Neuronal stem cell (in vitro differentiated cells): Measurements from ENCODE around the gene PABPN1.
"Not testable (repeated sequence)": the region's sequence is repeated elsewhere in the genome, so short reads cannot be mapped to it uniquely, and the experiment has no call there.

Source experiments
- DNase-seq: peaks from one replicate; pipeline ENCODE4 v3.0.0-alpha.2; 2013; ENCODE audit warnings: low spot score
- H2AFZ ChIP-seq: one replicate; pipeline ENCODE4 v1.6.1; 2013; ENCODE audit warnings: mild to moderate bottlenecking, low read length, inconsistent platforms
- H2AK5ac ChIP-seq: 2 replicates; pipeline ENCODE4 v1.6.1; 2013; ENCODE audit warnings: low read depth, mild to moderate bottlenecking, inconsistent platforms, low read length, moderate library complexity, mixed read lengths
- H2BK120ac ChIP-seq: 2 replicates; pipeline ENCODE4 v1.6.1; 2013; ENCODE audit warnings: low read depth, mild to moderate bottlenecking, inconsistent platforms, low read length, moderate library complexity, mixed read lengths
- H2BK12ac ChIP-seq: one replicate; pipeline ENCODE4 v1.6.1; 2013; ENCODE audit warnings: low read length, inconsistent platforms
- H2BK15ac ChIP-seq: 2 replicates; pipeline ENCODE4 v1.6.1; 2013; ENCODE audit warnings: mild to moderate bottlenecking, low read length, inconsistent platforms, mixed read lengths
- H2BK5ac ChIP-seq: one replicate; pipeline ENCODE4 v1.6.1; 2013; ENCODE audit warnings: inconsistent platforms, mild to moderate bottlenecking, low read length, moderate library complexity
- H3K14ac ChIP-seq: one replicate; pipeline ENCODE4 v1.6.1; 2013; ENCODE audit warnings: low read length, inconsistent platforms
- H3K18ac ChIP-seq: 2 replicates; pipeline ENCODE4 v1.6.1; 2013; ENCODE audit warnings: low read length, inconsistent platforms
- H3K23ac ChIP-seq: 2 replicates; pipeline ENCODE4 v1.6.1; 2013; ENCODE audit warnings: low read depth, mild to moderate bottlenecking, mixed read lengths, low read length, inconsistent platforms; ENCODE audit not compliant: poor library complexity
- H3K27ac ChIP-seq: replicated peaks from 3 replicates; pipeline ENCODE4 v1.5.1; 2013; ENCODE audit warnings: low read length, inconsistent platforms
- H3K27me3 ChIP-seq, 3 experiments: 2 replicates each; pipeline ENCODE4 v1.6.1; 2013; ENCODE audit warnings: low read length in 3 of 3, mild to moderate bottlenecking in 2 of 3, inconsistent platforms in 1 of 3, low read depth in 1 of 3, mixed read lengths in 1 of 3, moderate library complexity in 1 of 3; ENCODE audit not compliant: control insufficient read depth in 3 of 3, insufficient read depth in 3 of 3
- H3K36me3 ChIP-seq, 2 donors: replicated peaks in 1 of 2; 2 replicates each; pipeline ENCODE4 v1.6.1; 2013; ENCODE audit warnings: low read length in 2 of 2; ENCODE audit not compliant: control insufficient read depth in 2 of 2, insufficient read depth in 2 of 2
- H3K4ac ChIP-seq: 2 replicates; pipeline ENCODE4 v1.6.1; 2013; ENCODE audit warnings: inconsistent platforms, mild to moderate bottlenecking, low read length, moderate library complexity
- H3K4me1 ChIP-seq, 2 donors: 1 replicate in 1 of 2; 2 replicates in 1 of 2; pipeline ENCODE4 v1.6.1; 2013; ENCODE audit warnings: low read length in 2 of 2, low read depth in 1 of 2; ENCODE audit not compliant: control insufficient read depth in 2 of 2, insufficient read depth in 1 of 2
- H3K4me2 ChIP-seq: one replicate; pipeline ENCODE4 v1.6.1; 2013; ENCODE audit warnings: mild to moderate bottlenecking, low read length, inconsistent platforms; ENCODE audit not compliant: insufficient read depth, poor library complexity, severe bottlenecking
- H3K4me3 ChIP-seq, 2 donors: 2 replicates each; pipeline ENCODE4 v1.5.1; 2013; ENCODE audit warnings: low read length in 2 of 2, mild to moderate bottlenecking in 2 of 2, inconsistent platforms in 1 of 2, moderate library complexity in 1 of 2
- H3K79me1 ChIP-seq: one replicate; pipeline ENCODE4 v1.6.1; 2013; ENCODE audit warnings: low read depth, mild to moderate bottlenecking, inconsistent platforms, low read length, moderate library complexity
- H3K9ac ChIP-seq: one replicate; pipeline ENCODE4 v1.6.1; 2013; ENCODE audit warnings: mild to moderate bottlenecking, low read depth, low read length, inconsistent platforms; ENCODE audit not compliant: poor library complexity
- H3K9me3 ChIP-seq, 2 donors: replicated peaks in 1 of 2; 2 replicates each; pipeline versions ENCODE3 to v1.6.1; 2013; ENCODE audit warnings: low read length in 2 of 2, mild to moderate bottlenecking in 2 of 2, inconsistent platforms in 1 of 2, low read depth in 1 of 2, mixed read lengths in 1 of 2, moderate library complexity in 1 of 2; ENCODE audit not compliant: control insufficient read depth in 2 of 2, insufficient read depth in 1 of 2
- H4K8ac ChIP-seq: one replicate; pipeline ENCODE4 v1.6.1; 2013; ENCODE audit warnings: low read depth, mild to moderate bottlenecking, inconsistent platforms, low read length, moderate library complexity
- H4K91ac ChIP-seq: one replicate; pipeline ENCODE4 v1.6.1; 2013; ENCODE audit warnings: low read length, low read depth, mild to moderate bottlenecking, inconsistent platforms; ENCODE audit not compliant: poor library complexity
- WGBS, 2 donors: extraction: QIAGEN DNeasy Blood & Tissue Kit; methylation state at CpG; one replicate each; pipeline ENCODE4 v1.1.7; 2013; ENCODE audit warnings: missing lambda C conversion rate in 2 of 2, mixed read lengths in 1 of 2; ENCODE audit not compliant: insufficient read length in 2 of 2, insufficient replicate concordance in 1 of 2; ENCODE audit errors: extremely low coverage in 2 of 2; 5-methylcytosine and 5-hydroxymethylcytosine counted together

PABPN1 gene

DNA sequence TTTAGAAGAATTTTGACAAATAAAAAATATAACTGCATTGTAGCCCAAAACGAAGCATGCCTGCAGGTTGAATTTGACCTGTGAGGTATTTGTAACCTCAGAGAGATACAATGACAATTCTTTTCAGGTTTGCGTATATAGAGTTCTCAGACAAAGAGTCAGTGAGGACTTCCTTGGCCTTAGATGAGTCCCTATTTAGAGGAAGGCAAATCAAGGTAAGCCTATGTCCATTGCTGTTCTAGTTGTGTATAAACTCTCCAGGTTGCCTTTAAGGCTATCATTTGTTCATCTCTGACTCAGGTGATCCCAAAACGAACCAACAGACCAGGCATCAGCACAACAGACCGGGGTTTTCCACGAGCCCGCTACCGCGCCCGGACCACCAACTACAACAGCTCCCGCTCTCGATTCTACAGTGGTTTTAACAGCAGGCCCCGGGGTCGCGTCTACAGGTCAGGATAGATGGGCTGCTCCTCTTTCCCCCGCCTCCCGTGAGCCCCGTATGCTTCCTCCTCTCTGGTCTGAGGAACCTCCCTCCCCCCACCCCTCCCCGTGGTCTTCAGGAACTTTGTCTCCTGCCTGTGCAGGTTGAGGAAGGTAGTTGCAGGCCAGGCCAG lies 2.7 kb downstream of the PABPN1 start:
- Histone ChIP-seq H3K9me3 (no peaks in the 10 kb centered on the region), H3K27ac (no peak overlapping the region), H3K4ac (no peak overlapping the region), H3K4me3 (no peak overlapping the region), H4K8ac (no peak overlapping the region), H3K23ac (no peak overlapping the region), H2AFZ (no peak overlapping the region), H3K9ac (no peak overlapping the region), H2AK5ac (no peak overlapping the region), H3K27me3 (no peaks in the 10 kb centered on the region), H2BK120ac (no peak overlapping the region), H2BK5ac (no peak overlapping the region), H2BK15ac (no peak overlapping the region), H3K79me1 (peaks cover 7% of the 10 kb centered on the region), H3K36me3 (peaks cover 25 to 53% of the 10 kb centered on the region in 2 donors), H3K4me2 (no peak overlapping the region), H4K91ac (no peak overlapping the region), H3K14ac (no peak overlapping the region), H3K18ac (no peak overlapping the region), H2BK12ac (no peak overlapping the region), H3K4me1 (peaks cover 11 to 14% of the 10 kb centered on the region in 2 donors)
- DNase-seq = no peak
- WGBS, 2 donors = no CpG with 5 or more reads among the region's 18 CpGs

DNA sequence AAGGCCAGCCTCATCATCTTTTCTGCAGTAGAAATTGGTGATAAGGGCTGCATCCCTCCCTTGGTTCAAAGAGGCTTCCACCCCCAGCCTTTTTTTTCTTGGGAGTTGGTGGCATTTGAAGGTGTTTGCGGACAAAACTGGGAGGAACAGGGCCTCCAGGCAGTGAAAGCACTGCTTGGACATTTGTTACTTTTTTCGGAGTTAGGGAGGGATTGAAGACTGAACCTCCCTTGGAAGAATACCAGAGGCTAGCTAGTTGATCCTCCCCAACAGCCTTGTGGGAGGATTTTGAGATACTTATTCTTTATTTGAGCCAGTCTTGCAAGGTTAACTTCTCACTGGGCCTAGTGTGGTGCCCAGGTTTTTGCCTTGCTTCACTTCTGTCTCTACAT lies 3.2 kb downstream of the PABPN1 start:
- peaks cover 7% of the 10 kb centered on the region for H3K79me1 ChIP-seq
- H3K4me2 ChIP-seq = no peak overlapping the region
- H4K91ac ChIP-seq = no peak overlapping the region
- no CpG with 5 or more reads among the region's 2 CpGs for WGBS, 2 donors
- H2BK15ac ChIP-seq = no peak overlapping the region
- H2AFZ ChIP-seq = no peak overlapping the region
- H3K23ac ChIP-seq = no peak overlapping the region
- no peak overlapping the region for H2BK120ac ChIP-seq
- no peak overlapping the region for H3K9ac ChIP-seq
- H3K4me3 ChIP-seq = no peak overlapping the region
- no peaks in the 10 kb centered on the region for H3K27me3 ChIP-seq
- DNase-seq = no peak
- H3K27ac ChIP-seq = no peak overlapping the region
- no peak overlapping the region for H2AK5ac ChIP-seq
- no peak overlapping the region for H3K14ac ChIP-seq
- no peak overlapping the region for H4K8ac ChIP-seq
- H2BK12ac ChIP-seq = no peak overlapping the region
- no peaks in the 10 kb centered on the region for H3K9me3 ChIP-seq
- no peak overlapping the region for H2BK5ac ChIP-seq
- no peak overlapping the region for H3K4ac ChIP-seq
- peaks cover 11 to 14% of the 10 kb centered on the region in 2 donors for H3K4me1 ChIP-seq
- H3K36me3 ChIP-seq = peaks cover 25 to 49% of the 10 kb centered on the region in 2 donors
- no peak overlapping the region for H3K18ac ChIP-seq

DNA sequence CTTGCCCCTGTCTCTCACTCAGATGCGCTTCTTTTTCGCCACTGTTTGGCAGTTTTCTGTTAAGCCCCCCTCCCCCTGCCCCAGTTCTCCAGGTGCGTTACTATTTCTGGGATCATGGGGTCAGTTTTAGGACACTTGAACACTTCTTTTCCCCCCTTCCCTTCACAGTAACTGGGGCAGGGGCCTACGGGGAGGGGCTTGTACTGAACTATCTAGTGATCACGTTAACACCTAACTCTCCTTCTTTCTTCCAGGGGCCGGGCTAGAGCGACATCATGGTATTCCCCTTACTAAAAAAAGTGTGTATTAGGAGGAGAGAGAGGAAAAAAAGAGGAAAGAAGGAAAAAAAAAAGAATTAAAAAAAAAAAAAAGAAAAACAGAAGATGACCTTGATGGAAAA lies 3.7 kb downstream of the PABPN1 start:
- no CpG with 5 or more reads among the region's 7 CpGs for WGBS, 2 donors
- no peak for DNase-seq

DNA sequence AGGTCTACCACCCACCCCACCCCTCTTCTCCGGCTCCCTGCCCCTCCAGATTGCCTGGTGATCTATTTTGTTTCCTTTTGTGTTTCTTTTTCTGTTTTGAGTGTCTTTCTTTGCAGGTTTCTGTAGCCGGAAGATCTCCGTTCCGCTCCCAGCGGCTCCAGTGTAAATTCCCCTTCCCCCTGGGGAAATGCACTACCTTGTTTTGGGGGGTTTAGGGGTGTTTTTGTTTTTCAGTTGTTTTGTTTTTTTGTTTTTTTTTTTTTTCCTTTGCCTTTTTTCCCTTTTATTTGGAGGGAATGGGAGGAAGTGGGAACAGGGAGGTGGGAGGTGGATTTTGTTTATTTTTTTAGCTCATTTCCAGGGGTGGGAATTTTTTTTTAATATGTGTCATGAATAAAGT lies 4.5 kb downstream of the PABPN1 start:
- H3K4me2 ChIP-seq, H3K4ac ChIP-seq, H3K18ac ChIP-seq, H3K9ac ChIP-seq, H3K27ac ChIP-seq, H4K8ac ChIP-seq, H2BK5ac ChIP-seq, H4K91ac ChIP-seq, H2AK5ac ChIP-seq, H2BK120ac ChIP-seq, H3K4me3 ChIP-seq, H2AFZ ChIP-seq, H3K23ac ChIP-seq, H2BK12ac ChIP-seq, H3K4me1 ChIP-seq, H3K14ac ChIP-seq, H3K27me3 ChIP-seq, DNase-seq, H2BK15ac ChIP-seq, H3K79me1 ChIP-seq, H3K9me3 ChIP-seq: not testable (repeated sequence)
- no CpG with 5 or more reads among the region's 5 CpGs for WGBS, 2 donors
- H3K36me3 ChIP-seq = peaks cover 25 to 43% of the 10 kb centered on the region in 2 donors

More for the DNA sequence above, 3.7 kb downstream of the PABPN1 start:
- H3K27ac ChIP-seq = no peak overlapping the region
- no peak overlapping the region for H3K14ac ChIP-seq
- H3K9ac ChIP-seq = no peak overlapping the region
- no peak overlapping the region for H2BK5ac ChIP-seq
- peaks cover 25 to 43% of the 10 kb centered on the region in 2 donors for H3K36me3 ChIP-seq
- H3K23ac ChIP-seq = no peak overlapping the region
- peaks cover 7% of the 10 kb centered on the region for H3K79me1 ChIP-seq
- no peak overlapping the region for H2BK12ac ChIP-seq
- no peak overlapping the region for H4K8ac ChIP-seq
- peaks cover 11 to 12% of the 10 kb centered on the region in 2 donors for H3K4me1 ChIP-seq
- H4K91ac ChIP-seq = no peak overlapping the region
- no peak overlapping the region for H2AFZ ChIP-seq
- no peak overlapping the region for H2BK15ac ChIP-seq
- H3K9me3 ChIP-seq = no peaks in the 10 kb centered on the region
- no peak overlapping the region for H3K4me3 ChIP-seq
- no peak overlapping the region for H2AK5ac ChIP-seq
- no peak overlapping the region for H3K4me2 ChIP-seq
- no peak overlapping the region for H2BK120ac ChIP-seq
- no peaks in the 10 kb centered on the region for H3K27me3 ChIP-seq
- no peak overlapping the region for H3K18ac ChIP-seq
- H3K4ac ChIP-seq = no peak overlapping the region
